ENCODE results near the gene C16orf78.

C16orf78 gene

GRCh38 chr16:49411121-49411970 lies 37.7 kb downstream of the C16orf78 start:
- Histone ChIP-seq H3K4me1 (ENCODE audit: control insufficient read depth, insufficient read depth, low read length) (no peaks in the 10 kb centered on the region), H3K36me3 (ENCODE audit: control insufficient read depth, insufficient read depth, low read length) (no peaks in the 10 kb centered on the region), H3K9me3 (ENCODE audit: control insufficient read depth, insufficient read depth, low read length) (no peaks in the 10 kb centered on the region), H3K4me3 (ENCODE audit: low read length) (no peak overlapping the region), H3K27ac (ENCODE audit: low read length) (no peak overlapping the region), H3K27me3 (ENCODE audit: control insufficient read depth, insufficient read depth, low read length) (no peaks in the 10 kb centered on the region)
- no peak for DNase-seq (ENCODE audit: low read depth, low spot score)
- WGBS (ENCODE audit: insufficient coverage, insufficient read length), result no CpG with 5 or more reads among the region's 11 CpGs

GRCh38 chr16:49414671-49415070 lies 41.1 kb downstream of the C16orf78 start:
- H3K9me3 ChIP-seq (ENCODE audit: control insufficient read depth, insufficient read depth, low read length), result no peaks in the 10 kb centered on the region
- no peaks in the 10 kb centered on the region for H3K27me3 ChIP-seq (ENCODE audit: control insufficient read depth, insufficient read depth, low read length)
- H3K4me1 ChIP-seq (ENCODE audit: control insufficient read depth, insufficient read depth, low read length), result no peaks in the 10 kb centered on the region
- H3K4me3 ChIP-seq (ENCODE audit: low read length), result no peak overlapping the region
- WGBS (ENCODE audit: insufficient coverage, insufficient read length), result no CpG with 5 or more reads among the region's 15 CpGs
- H3K36me3 ChIP-seq (ENCODE audit: control insufficient read depth, insufficient read depth, low read length), result no peaks in the 10 kb centered on the region
- no peak for DNase-seq (ENCODE audit: low read depth, low spot score)
- no peak overlapping the region for H3K27ac ChIP-seq (ENCODE audit: low read length)

- no peaks in the 10 kb centered on the region for H3K9me3 ChIP-seq (ENCODE audit: control insufficient read depth, insufficient read depth, low read length)
- H3K4me1 ChIP-seq (ENCODE audit: control insufficient read depth, insufficient read depth, low read length), result no peaks in the 10 kb centered on the region
- H3K4me3 ChIP-seq (ENCODE audit: low read length), result no peak overlapping the region
- no CpG with 5 or more reads among the region's 10 CpGs for WGBS (ENCODE audit: insufficient coverage, insufficient read length)
- H3K36me3 ChIP-seq (ENCODE audit: control insufficient read depth, insufficient read depth, low read length), result no peaks in the 10 kb centered on the region
- H3K27ac ChIP-seq (ENCODE audit: low read length), result no peak overlapping the region
- no peak for DNase-seq (ENCODE audit: low read depth, low spot score)
- H3K27me3 ChIP-seq (ENCODE audit: control insufficient read depth, insufficient read depth, low read length), result no peaks in the 10 kb centered on the region
These were observed 41.5 kb downstream of the C16orf78 start for GRCh38 chr16:49415083-49415482.

GRCh38 chr16:49416001-49416675 lies 42.5 kb downstream of the C16orf78 start:
- H3K4me1 ChIP-seq (ENCODE audit: control insufficient read depth, insufficient read depth, low read length), result no peaks in the 10 kb centered on the region
- no peak overlapping the region for H3K27ac ChIP-seq (ENCODE audit: low read length)
- no peaks in the 10 kb centered on the region for H3K9me3 ChIP-seq (ENCODE audit: control insufficient read depth, insufficient read depth, low read length)
- no peak for DNase-seq (ENCODE audit: low read depth, low spot score)
- no peak overlapping the region for H3K4me3 ChIP-seq (ENCODE audit: low read length)
- H3K27me3 ChIP-seq (ENCODE audit: control insufficient read depth, insufficient read depth, low read length), result no peaks in the 10 kb centered on the region
- no CpG with 5 or more reads among the region's 15 CpGs for WGBS (ENCODE audit: insufficient coverage, insufficient read length)
- H3K36me3 ChIP-seq (ENCODE audit: control insufficient read depth, insufficient read depth, low read length), result no peaks in the 10 kb centered on the region

- H3K27ac ChIP-seq (ENCODE audit: low read length), result no peak overlapping the region
- no peak overlapping the region for H3K4me3 ChIP-seq (ENCODE audit: low read length)
- H3K27me3 ChIP-seq (ENCODE audit: control insufficient read depth, insufficient read depth, low read length), result no peaks in the 10 kb centered on the region
- H3K9me3 ChIP-seq (ENCODE audit: control insufficient read depth, insufficient read depth, low read length), result no peaks in the 10 kb centered on the region
- no peak for DNase-seq (ENCODE audit: low read depth, low spot score)
- no peaks in the 10 kb centered on the region for H3K36me3 ChIP-seq (ENCODE audit: control insufficient read depth, insufficient read depth, low read length)
- no CpG with 5 or more reads among the region's 2 CpGs for WGBS (ENCODE audit: insufficient coverage, insufficient read length)
- H3K4me1 ChIP-seq (ENCODE audit: control insufficient read depth, insufficient read depth, low read length), result no peaks in the 10 kb centered on the region
These were observed 43.8 kb downstream of the C16orf78 start for GRCh38 chr16:49417354-49417753.

- Histone ChIP-seq H3K27ac (ENCODE audit: low read length) (no peak overlapping the region), H3K9me3 (ENCODE audit: control insufficient read depth, insufficient read depth, low read length) (no peaks in the 10 kb centered on the region), H3K4me1 (ENCODE audit: control insufficient read depth, insufficient read depth, low read length) (no peaks in the 10 kb centered on the region), H3K36me3 (ENCODE audit: control insufficient read depth, insufficient read depth, low read length) (no peaks in the 10 kb centered on the region), H3K27me3 (ENCODE audit: control insufficient read depth, insufficient read depth, low read length) (no peaks in the 10 kb centered on the region), H3K4me3 (ENCODE audit: low read length) (no peak overlapping the region)
- no peak for DNase-seq (ENCODE audit: low read depth, low spot score)
- WGBS (ENCODE audit: insufficient coverage, insufficient read length), result no CpG with 5 or more reads among the region's 13 CpGs
These were observed 45.4 kb downstream of the C16orf78 start for GRCh38 chr16:49419006-49419405.

- H3K27ac ChIP-seq (ENCODE audit: low read length), result no peak overlapping the region
- no peak overlapping the region for H3K4me3 ChIP-seq (ENCODE audit: low read length)
- H3K36me3 ChIP-seq (ENCODE audit: control insufficient read depth, insufficient read depth, low read length), result no peaks in the 10 kb centered on the region
- no peaks in the 10 kb centered on the region for H3K9me3 ChIP-seq (ENCODE audit: control insufficient read depth, insufficient read depth, low read length)
- WGBS (ENCODE audit: insufficient coverage, insufficient read length), result no CpG with 5 or more reads among the region's 3 CpGs
- H3K4me1 ChIP-seq (ENCODE audit: control insufficient read depth, insufficient read depth, low read length), result no peaks in the 10 kb centered on the region
- H3K27me3 ChIP-seq (ENCODE audit: control insufficient read depth, insufficient read depth, low read length), result no peaks in the 10 kb centered on the region
- no peak for DNase-seq (ENCODE audit: low read depth, low spot score)
These were observed 46.3 kb downstream of the C16orf78 start for GRCh38 chr16:49419862-49420261.

- Histone ChIP-seq H3K4me3 (ENCODE audit: low read length) (no peak overlapping the region), H3K27ac (ENCODE audit: low read length) (no peak overlapping the region), H3K9me3 (ENCODE audit: control insufficient read depth, insufficient read depth, low read length) (no peaks in the 10 kb centered on the region), H3K4me1 (ENCODE audit: control insufficient read depth, insufficient read depth, low read length) (no peaks in the 10 kb centered on the region), H3K27me3 (ENCODE audit: control insufficient read depth, insufficient read depth, low read length) (no peaks in the 10 kb centered on the region), H3K36me3 (ENCODE audit: control insufficient read depth, insufficient read depth, low read length) (no peaks in the 10 kb centered on the region)
- DNase-seq (ENCODE audit: low read depth, low spot score), result no peak
- no CpG with 5 or more reads among the region's 5 CpGs for whole genome bisulfite sequencing (ENCODE audit: insufficient coverage, insufficient read length)
These were observed 49.3 kb downstream of the C16orf78 start for GRCh38 chr16:49422896-49423295.

GRCh38 chr16:49424961-49425360 lies 51.4 kb downstream of the C16orf78 start:
- Histone ChIP-seq H3K4me1 (ENCODE audit: control insufficient read depth, insufficient read depth, low read length) (no peaks in the 10 kb centered on the region), H3K9me3 (ENCODE audit: control insufficient read depth, insufficient read depth, low read length) (no peaks in the 10 kb centered on the region), H3K27ac (ENCODE audit: low read length) (no peak overlapping the region), H3K4me3 (ENCODE audit: low read length) (no peak overlapping the region), H3K36me3 (ENCODE audit: control insufficient read depth, insufficient read depth, low read length) (no peaks in the 10 kb centered on the region), H3K27me3 (ENCODE audit: control insufficient read depth, insufficient read depth, low read length) (0 out of 2 replicates have a peak, but pooled peaks cover 2% of the 10 kb centered on the region)
- WGBS (ENCODE audit: insufficient coverage, insufficient read length), result no CpG with 5 or more reads among the region's 6 CpGs
- DNase-seq (ENCODE audit: low read depth, low spot score), result no peak

GRCh38 chr16:49427771-49428170 lies 54.2 kb downstream of the C16orf78 start:
- WGBS (ENCODE audit: insufficient coverage, insufficient read length), result no CpG with 5 or more reads among the region's 4 CpGs

More at GRCh38 chr16:49427771-49428170, 54.2 kb downstream of the C16orf78 start:
- no peak for DNase-seq (ENCODE audit: low read depth, low spot score)
- Histone ChIP-seq H3K4me3 (ENCODE audit: low read length) (no peak overlapping the region), H3K27ac (ENCODE audit: low read length) (no peak overlapping the region), H3K4me1 (ENCODE audit: control insufficient read depth, insufficient read depth, low read length) (no peaks in the 10 kb centered on the region), H3K9me3 (ENCODE audit: control insufficient read depth, insufficient read depth, low read length) (no peaks in the 10 kb centered on the region), H3K27me3 (ENCODE audit: control insufficient read depth, insufficient read depth, low read length) (0 out of 2 replicates have a peak, but pooled peaks cover 2% of the 10 kb centered on the region), H3K36me3 (ENCODE audit: control insufficient read depth, insufficient read depth, low read length) (no peaks in the 10 kb centered on the region)

Data from iPS DF 6.9 (cell line).